K562 (cell line): Measurements from ENCODE around the gene PHLDA3. TPM values are rescaled to one million over a fixed set of nuclear protein-coding genes. Genes with fewer than 3 reads are reported as not detected.

Experiments used
- LARP7 ChIP-seq: fragments of 450-650 bp; IDR thresholded peaks from 2 replicates; pipeline ENCODE4 v1.6.1; 2016
- TBP ChIP-seq: optimal IDR thresholded peaks from 2 replicates; pipeline ENCODE3; 2011; ENCODE audit warnings: low read depth, low read length, improper control_type of control experiment
- TOE1 ChIP-seq, 2 experiments: fragments of 450-650 bp in 1 of 2; sonication (generic) in 1 of 2; formaldehyde crosslinking in 1 of 2; IDR thresholded peaks; 2 replicates each; pipeline versions ENCODE4 v1.7.1 to v1.8.0; 2016 to 2022; ENCODE audit warnings: borderline replicate concordance in 2 of 2, mild to moderate bottlenecking in 2 of 2, antibody characterized with exemption in 1 of 2, inconsistent platforms in 1 of 2, low read depth in 1 of 2, missing genetic modification reagents in 1 of 2, moderate library complexity in 1 of 2
- ZFX ChIP-seq: sonication (generic); formaldehyde crosslinking; IDR thresholded peaks from 2 replicates; pipeline ENCODE4 v1.8.0; 2022; ENCODE audit warnings: mild to moderate bottlenecking, missing genetic modification reagents, moderate library complexity
- ZNF239 ChIP-seq: fragments of 250-450 bp; sonication (Bioruptor Pico); IDR thresholded peaks from 2 replicates; pipeline ENCODE4 v1.4.0; 2020; ENCODE audit warnings: mild to moderate bottlenecking
- ZNF445 ChIP-seq: fragments of 250-450 bp; sonication (Bioruptor Pico); IDR thresholded peaks from 2 replicates; pipeline ENCODE4 v1.4.0; 2020; ENCODE audit warnings: low read depth, mild to moderate bottlenecking, moderate library complexity
- polyA plus RNA-seq, 8 experiments: library from polyadenylated mRNA; depleted of rRNA in 4 of 8; stranded (reverse) in 5 of 8; unstranded in 3 of 8; fragments of >200 nt; fragmentation: Nextera tagmentation in 2 of 8; fragmentation: Illumina TruSeq in 1 of 8; extraction: Ambion mirVana in 2 of 8; extraction: Trizol in 1 of 8; gene quantifications; 2 replicates each; pipeline versions ENCODE4 v1.2.1 to v1.2.3, GENCODE V29; 2011 to 2014; ENCODE audit warnings: inconsistent platforms in 1 of 8, missing spikeins in 1 of 8
- total RNA-seq, 7 experiments: library from RNA; depleted of rRNA in 6 of 7; stranded (reverse); fragments of >200 nt in 6 of 7; fragmentation: Illumina TruSeq in 2 of 7; extraction: Trizol in 2 of 7; gene quantifications; 2 replicates each; pipeline versions ENCODE4 v1.2.1 to v1.2.3, GENCODE V29; 2011 to 2021; ENCODE audit warnings: low replicate concordance in 1 of 7
- TF ChIP-seq, protein P1 (sequence below): fragments of 200-800 bp; sonication (Bioruptor generic); IDR thresholded peaks from 2 replicates; pipeline ENCODE4 v1.6.1; 2016; ENCODE audit warnings: missing genetic modification characterization, missing compliant biosample characterization
- TF ChIP-seq, protein P2 (sequence below), 2 experiments: fragments of 450-650 bp; IDR thresholded peaks; 2 replicates each; pipeline ENCODE4 v1.6.1; 2016
- TF ChIP-seq, protein P3 (sequence below): sonication (generic); formaldehyde crosslinking; IDR thresholded peaks from 2 replicates; pipeline ENCODE4 v1.8.0; 2022; ENCODE audit warnings: mild to moderate bottlenecking, missing genetic modification reagents

PHLDA3 gene
- total and polyA plus RNA-seq, 9 of the 15 experiments (the other 6 are each of a cell fraction or from before 2014, with no cell fraction given): 0.11 to 0.27 TPM; not detected in 7

DNA sequence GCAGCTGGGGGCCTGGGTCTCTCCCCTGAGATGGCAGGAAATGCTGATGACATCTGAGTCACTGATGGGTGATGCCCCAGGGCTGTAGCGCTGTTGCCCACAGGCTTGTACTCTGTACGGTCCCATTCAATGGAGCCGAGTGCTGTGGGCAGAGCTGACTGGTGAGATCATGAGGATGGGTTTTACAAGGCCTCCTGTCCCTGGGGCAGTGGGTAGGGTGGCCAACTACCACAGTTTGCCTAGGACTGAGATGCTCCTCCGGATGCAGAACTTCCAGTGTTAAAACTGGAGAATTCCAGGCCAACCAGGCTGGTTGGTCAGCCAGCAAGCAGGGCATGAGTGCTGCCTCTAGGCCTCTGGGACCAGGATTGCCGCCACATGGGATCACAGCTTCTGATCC is 9.2 kb downstream of the PHLDA3 start (continued):
- TF ChIP-seq, protein P1, sequence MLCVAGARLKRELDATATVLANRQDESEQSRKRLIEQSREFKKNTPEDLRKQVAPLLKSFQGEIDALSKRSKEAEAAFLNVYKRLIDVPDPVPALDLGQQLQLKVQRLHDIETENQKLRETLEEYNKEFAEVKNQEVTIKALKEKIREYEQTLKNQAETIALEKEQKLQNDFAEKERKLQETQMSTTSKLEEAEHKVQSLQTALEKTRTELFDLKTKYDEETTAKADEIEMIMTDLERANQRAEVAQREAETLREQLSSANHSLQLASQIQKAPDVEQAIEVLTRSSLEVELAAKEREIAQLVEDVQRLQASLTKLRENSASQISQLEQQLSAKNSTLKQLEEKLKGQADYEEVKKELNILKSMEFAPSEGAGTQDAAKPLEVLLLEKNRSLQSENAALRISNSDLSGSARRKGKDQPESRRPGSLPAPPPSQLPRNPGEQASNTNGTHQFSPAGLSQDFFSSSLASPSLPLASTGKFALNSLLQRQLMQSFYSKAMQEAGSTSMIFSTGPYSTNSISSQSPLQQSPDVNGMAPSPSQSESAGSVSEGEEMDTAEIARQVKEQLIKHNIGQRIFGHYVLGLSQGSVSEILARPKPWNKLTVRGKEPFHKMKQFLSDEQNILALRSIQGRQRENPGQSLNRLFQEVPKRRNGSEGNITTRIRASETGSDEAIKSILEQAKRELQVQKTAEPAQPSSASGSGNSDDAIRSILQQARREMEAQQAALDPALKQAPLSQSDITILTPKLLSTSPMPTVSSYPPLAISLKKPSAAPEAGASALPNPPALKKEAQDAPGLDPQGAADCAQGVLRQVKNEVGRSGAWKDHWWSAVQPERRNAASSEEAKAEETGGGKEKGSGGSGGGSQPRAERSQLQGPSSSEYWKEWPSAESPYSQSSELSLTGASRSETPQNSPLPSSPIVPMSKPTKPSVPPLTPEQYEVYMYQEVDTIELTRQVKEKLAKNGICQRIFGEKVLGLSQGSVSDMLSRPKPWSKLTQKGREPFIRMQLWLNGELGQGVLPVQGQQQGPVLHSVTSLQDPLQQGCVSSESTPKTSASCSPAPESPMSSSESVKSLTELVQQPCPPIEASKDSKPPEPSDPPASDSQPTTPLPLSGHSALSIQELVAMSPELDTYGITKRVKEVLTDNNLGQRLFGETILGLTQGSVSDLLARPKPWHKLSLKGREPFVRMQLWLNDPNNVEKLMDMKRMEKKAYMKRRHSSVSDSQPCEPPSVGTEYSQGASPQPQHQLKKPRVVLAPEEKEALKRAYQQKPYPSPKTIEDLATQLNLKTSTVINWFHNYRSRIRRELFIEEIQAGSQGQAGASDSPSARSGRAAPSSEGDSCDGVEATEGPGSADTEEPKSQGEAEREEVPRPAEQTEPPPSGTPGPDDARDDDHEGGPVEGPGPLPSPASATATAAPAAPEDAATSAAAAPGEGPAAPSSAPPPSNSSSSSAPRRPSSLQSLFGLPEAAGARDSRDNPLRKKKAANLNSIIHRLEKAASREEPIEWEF (CRISPR knock-in tag): no peak
- TF ChIP-seq LARP7 (no peak), TBP (no peak), ZNF445 (no peak), ZFX (no peak), ZNF239 (CRISPR knock-in tag) (no peak), TOE1 (IDR thresholded peaks at IDR 0.05; ENCODE audit: borderline replicate concordance) (no peak), TOE1 (CRISPR knock-in tag; IDR thresholded peaks at IDR 0.05; ENCODE audit: borderline replicate concordance, low read depth) (no peak)
- TF ChIP-seq, protein P2, sequence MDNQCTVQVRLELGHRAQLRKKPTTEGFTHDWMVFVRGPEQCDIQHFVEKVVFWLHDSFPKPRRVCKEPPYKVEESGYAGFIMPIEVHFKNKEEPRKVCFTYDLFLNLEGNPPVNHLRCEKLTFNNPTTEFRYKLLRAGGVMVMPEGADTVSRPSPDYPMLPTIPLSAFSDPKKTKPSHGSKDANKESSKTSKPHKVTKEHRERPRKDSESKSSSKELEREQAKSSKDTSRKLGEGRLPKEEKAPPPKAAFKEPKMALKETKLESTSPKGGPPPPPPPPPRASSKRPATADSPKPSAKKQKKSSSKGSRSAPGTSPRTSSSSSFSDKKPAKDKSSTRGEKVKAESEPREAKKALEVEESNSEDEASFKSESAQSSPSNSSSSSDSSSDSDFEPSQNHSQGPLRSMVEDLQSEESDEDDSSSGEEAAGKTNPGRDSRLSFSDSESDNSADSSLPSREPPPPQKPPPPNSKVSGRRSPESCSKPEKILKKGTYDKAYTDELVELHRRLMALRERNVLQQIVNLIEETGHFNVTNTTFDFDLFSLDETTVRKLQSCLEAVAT (IDR thresholded peaks at IDR 0.05): no peak
- TF ChIP-seq, protein P3, sequence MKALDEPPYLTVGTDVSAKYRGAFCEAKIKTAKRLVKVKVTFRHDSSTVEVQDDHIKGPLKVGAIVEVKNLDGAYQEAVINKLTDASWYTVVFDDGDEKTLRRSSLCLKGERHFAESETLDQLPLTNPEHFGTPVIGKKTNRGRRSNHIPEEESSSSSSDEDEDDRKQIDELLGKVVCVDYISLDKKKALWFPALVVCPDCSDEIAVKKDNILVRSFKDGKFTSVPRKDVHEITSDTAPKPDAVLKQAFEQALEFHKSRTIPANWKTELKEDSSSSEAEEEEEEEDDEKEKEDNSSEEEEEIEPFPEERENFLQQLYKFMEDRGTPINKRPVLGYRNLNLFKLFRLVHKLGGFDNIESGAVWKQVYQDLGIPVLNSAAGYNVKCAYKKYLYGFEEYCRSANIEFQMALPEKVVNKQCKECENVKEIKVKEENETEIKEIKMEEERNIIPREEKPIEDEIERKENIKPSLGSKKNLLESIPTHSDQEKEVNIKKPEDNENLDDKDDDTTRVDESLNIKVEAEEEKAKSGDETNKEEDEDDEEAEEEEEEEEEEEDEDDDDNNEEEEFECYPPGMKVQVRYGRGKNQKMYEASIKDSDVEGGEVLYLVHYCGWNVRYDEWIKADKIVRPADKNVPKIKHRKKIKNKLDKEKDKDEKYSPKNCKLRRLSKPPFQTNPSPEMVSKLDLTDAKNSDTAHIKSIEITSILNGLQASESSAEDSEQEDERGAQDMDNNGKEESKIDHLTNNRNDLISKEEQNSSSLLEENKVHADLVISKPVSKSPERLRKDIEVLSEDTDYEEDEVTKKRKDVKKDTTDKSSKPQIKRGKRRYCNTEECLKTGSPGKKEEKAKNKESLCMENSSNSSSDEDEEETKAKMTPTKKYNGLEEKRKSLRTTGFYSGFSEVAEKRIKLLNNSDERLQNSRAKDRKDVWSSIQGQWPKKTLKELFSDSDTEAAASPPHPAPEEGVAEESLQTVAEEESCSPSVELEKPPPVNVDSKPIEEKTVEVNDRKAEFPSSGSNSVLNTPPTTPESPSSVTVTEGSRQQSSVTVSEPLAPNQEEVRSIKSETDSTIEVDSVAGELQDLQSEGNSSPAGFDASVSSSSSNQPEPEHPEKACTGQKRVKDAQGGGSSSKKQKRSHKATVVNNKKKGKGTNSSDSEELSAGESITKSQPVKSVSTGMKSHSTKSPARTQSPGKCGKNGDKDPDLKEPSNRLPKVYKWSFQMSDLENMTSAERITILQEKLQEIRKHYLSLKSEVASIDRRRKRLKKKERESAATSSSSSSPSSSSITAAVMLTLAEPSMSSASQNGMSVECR (CRISPR knock-in tag): no peak
- TF ChIP-seq, all 486 proteins: peak for 0
